OCI-M2 (cell line): ENCODE measurements around the gene EIF4G3.
A peak's percentile ranks its signal among the peaks of the same experiment; 100 is the strongest.
"Not testable (repeated sequence)": the region's sequence is repeated elsewhere in the genome, so short reads cannot be mapped to it uniquely, and the experiment has no call there.

ENCODE experiments used
- DNase-seq: peaks from one replicate; lab custom pipeline; 2025; ENCODE audit not compliant: unreplicated experiment; lab: John Stamatoyannopoulos, UW

Gene EIF4G3

GRCh38 chr1:20846461-20847374, 330.0 kb downstream of the EIF4G3 start:
- DNase-seq, result no peak

GRCh38 chr1:20840731-20841130, 336.0 kb downstream of the EIF4G3 start:
- DNase-seq, result no peak

- DNase-seq, result no peak
These were observed 339.0 kb downstream of the EIF4G3 start for GRCh38 chr1:20837554-20838192.

GRCh38 chr1:20836230-20836629, 340.5 kb downstream of the EIF4G3 start:
- no peak for DNase-seq

GRCh38 chr1:20834780-20835179, 341.9 kb downstream of the EIF4G3 start:
- DNase-seq, result no peak

GRCh38 chr1:20834192-20834591, 342.5 kb downstream of the EIF4G3 start:
- no peak for DNase-seq

GRCh38 chr1:20830378-20830777, 346.3 kb downstream of the EIF4G3 start:
- no peak for DNase-seq

- DNase-seq, result no peak
These were observed 346.8 kb downstream of the EIF4G3 start for GRCh38 chr1:20829946-20830345.

- DNase-seq, result no peak
These were observed 347.2 kb downstream of the EIF4G3 start for GRCh38 chr1:20829531-20829930.

- DNase-seq, result no peak
These were observed 352.9 kb downstream of the EIF4G3 start for GRCh38 chr1:20823845-20824244.

- DNase-seq, result no peak
These were observed 355.2 kb downstream of the EIF4G3 start for GRCh38 chr1:20821466-20821865.

- no peak for DNase-seq
These were observed 356.9 kb downstream of the EIF4G3 start for GRCh38 chr1:20819818-20820217.

- no peak for DNase-seq
These were observed 362.2 kb downstream of the EIF4G3 start for GRCh38 chr1:20814534-20814871.

- DNase-seq, result no peak
These were observed 364.8 kb downstream of the EIF4G3 start for GRCh38 chr1:20811916-20812315.

GRCh38 chr1:20793236-20793635, 383.5 kb downstream of the EIF4G3 start:
- DNase-seq, result no peak

GRCh38 chr1:20792196-20792595, 384.5 kb downstream of the EIF4G3 start:
- no peak for DNase-seq

- no peak for DNase-seq
These were observed 385.9 kb downstream of the EIF4G3 start for GRCh38 chr1:20790785-20791184.

- DNase-seq, result not testable (repeated sequence)
These were observed 387.1 kb downstream of the EIF4G3 start for GRCh38 chr1:20789598-20789997.

- peak; percentile 22 for DNase-seq
These were observed 388.6 kb downstream of the EIF4G3 start for GRCh38 chr1:20787840-20788795.

GRCh38 chr1:20787029-20787839, 389.5 kb downstream of the EIF4G3 start, which contains the start of gene HP1BP3:
Gene HP1BP3 (minus strand): TSS chr1:20787307. CDS start chr1:20780440, 6,867 bp downstream.
- no peak for DNase-seq
